SK-N-SH (cell line): Measurements from ENCODE around the gene LMX1A. TPM values are rescaled to one million over a fixed set of nuclear protein-coding genes. Genes with fewer than 3 reads are reported as not detected.

ENCODE experiments used
- CTCF ChIA-PET: fragments of 300-600, 350-600 bp; formaldehyde crosslinking; extraction: SDS; loops from one replicate; lab custom pipeline; 2021; lab: Yijun Ruan, JAX
- POLR2A ChIA-PET: fragments of 350-600 bp; sonication (Branson Sonifier 250); formaldehyde crosslinking; extraction: SDS; loops from one replicate; lab custom pipeline; 2020; ENCODE audit warnings: antibody characterized with exemption, inconsistent platforms; lab: Yijun Ruan, JAX
- DNase-seq: peaks from one replicate; pipeline ENCODE4 v3.0.0; 2012
- H2AFZ ChIP-seq: fragments of 200-600 bp; sonication (generic); 2 replicates; pipeline ENCODE4 v1.8.1; 2016; ENCODE audit warnings: antibody characterized with exemption, mild to moderate bottlenecking, low read depth
- H3F3A ChIP-seq: fragments of 200-600 bp; sonication (generic); replicated peaks from 2 replicates; pipeline ENCODE3; 2016; ENCODE audit warnings: antibody characterized with exemption, mild to moderate bottlenecking; ENCODE audit not compliant: insufficient read depth
- H3K27ac ChIP-seq, 2 experiments: fragments of 200-500 bp in 1 of 2; fragments of 200-600 bp in 1 of 2; sonication (Bioruptor generic) in 1 of 2; sonication (generic), shearing (Covaris generic) in 1 of 2; 2 replicates each; pipeline versions ENCODE4 v1.5.1 to v1.6.1; 2014 to 2016; ENCODE audit warnings: low read depth in 2 of 2, inconsistent platforms in 1 of 2, low read length in 1 of 2, mild to moderate bottlenecking in 1 of 2, mixed read lengths in 1 of 2
- H3K27me3 ChIP-seq: fragments of 200-600 bp; sonication (generic), shearing (Covaris generic); 2 replicates; pipeline ENCODE4 v1.6.1; 2016; ENCODE audit warnings: mixed run types; ENCODE audit not compliant: insufficient read depth
- H3K36me3 ChIP-seq, 2 experiments: fragments of 200-500 bp in 1 of 2; fragments of 200-600 bp in 1 of 2; sonication (Bioruptor generic) in 1 of 2; sonication (generic) in 1 of 2; replicated peaks in 1 of 2; 2 replicates each; pipeline versions ENCODE3 to v1.5.1; 2014 to 2016; ENCODE audit warnings: low read length in 1 of 2, mild to moderate bottlenecking in 1 of 2; ENCODE audit not compliant: insufficient read depth in 2 of 2, control insufficient read depth in 1 of 2
- H3K4me1 ChIP-seq, 2 experiments: fragments of 200-500 bp in 1 of 2; fragments of 200-600 bp in 1 of 2; sonication (Bioruptor generic) in 1 of 2; sonication (generic), shearing (Covaris generic) in 1 of 2; 2 replicates each; pipeline versions ENCODE4 v1.5.1 to v1.6.1; 2014 to 2016; ENCODE audit warnings: low read depth in 1 of 2, low read length in 1 of 2, mixed run types in 1 of 2; ENCODE audit not compliant: insufficient read depth in 2 of 2, control insufficient read depth in 1 of 2
- H3K4me2 ChIP-seq: fragments of 200-600 bp; sonication (generic), shearing (Covaris generic); 2 replicates; pipeline ENCODE4 v1.6.1; 2017; ENCODE audit warnings: mixed run types
- H3K4me3 ChIP-seq, 2 experiments: fragments of 200-500 bp in 1 of 2; fragments of 200-600 bp in 1 of 2; sonication (Bioruptor generic) in 1 of 2; sonication (generic), shearing (Covaris generic) in 1 of 2; 2 replicates each; pipeline versions ENCODE4 v1.5.1 to v1.8.1; 2014 to 2016; ENCODE audit warnings: low read depth in 2 of 2, inconsistent platforms in 1 of 2, low read length in 1 of 2, mild to moderate bottlenecking in 1 of 2, mixed read lengths in 1 of 2, moderate library complexity in 1 of 2
- H3K79me2 ChIP-seq: fragments of 200-600 bp; sonication (generic); 2 replicates; pipeline ENCODE4 v1.8.1; 2017; ENCODE audit warnings: mild to moderate bottlenecking; ENCODE audit not compliant: insufficient read depth
- H3K9ac ChIP-seq: fragments of 200-600 bp; sonication (generic); 2 replicates; pipeline ENCODE4 v1.6.1; 2017; ENCODE audit warnings: mixed run types
- H3K9me2 ChIP-seq: fragments of 200-600 bp; sonication (generic); 2 replicates; pipeline ENCODE4 v1.6.1; 2017; ENCODE audit warnings: mixed run types
- H3K9me3 ChIP-seq: fragments of 200-600 bp; sonication (generic); 2 replicates; pipeline ENCODE4 v1.6.1; 2017; ENCODE audit warnings: mixed run types, mild to moderate bottlenecking, moderate library complexity
- H4K20me1 ChIP-seq: fragments of 200-600 bp; sonication (generic); 2 replicates; pipeline ENCODE4 v1.6.1; 2017; ENCODE audit warnings: mild to moderate bottlenecking, mixed run types; ENCODE audit not compliant: insufficient read depth
- ELF1 ChIP-seq: IDR thresholded peaks from 2 replicates; pipeline ENCODE4 v1.4.0; 2012
- EP300 ChIP-seq, 2 experiments: IDR thresholded peaks; 2 replicates each; pipeline versions ENCODE4 v1.4.0 to v1.6.1; 2012; ENCODE audit warnings: borderline replicate concordance in 1 of 2, low read depth in 1 of 2, low read length in 1 of 2
- EZH2phosphoT487 ChIP-seq: fragments of 200-600 bp; sonication (generic); IDR thresholded peaks from 2 replicates; pipeline ENCODE4 v1.6.1; 2017; ENCODE audit warnings: low read depth, mixed run types, mild to moderate bottlenecking, antibody characterized with exemption, moderate library complexity, borderline replicate concordance
- FOSL2 ChIP-seq: IDR thresholded peaks from 2 replicates; pipeline ENCODE4 v1.4.0; 2012; ENCODE audit warnings: low read depth, mild to moderate bottlenecking, moderate library complexity, borderline replicate concordance
- FOXJ3 ChIP-seq: sonication (generic); formaldehyde crosslinking; IDR thresholded peaks from 2 replicates; pipeline ENCODE4 v1.5.1; 2020; ENCODE audit warnings: mild to moderate bottlenecking, missing genetic modification reagents
- FOXM1 ChIP-seq: IDR thresholded peaks from 2 replicates; pipeline ENCODE4 v1.4.0; 2012; ENCODE audit warnings: low read depth, mild to moderate bottlenecking
- GABPA ChIP-seq: IDR thresholded peaks from 2 replicates; pipeline ENCODE4 v1.4.0; 2012; ENCODE audit warnings: low read depth, mild to moderate bottlenecking
- GATA2 ChIP-seq: sonication (generic); formaldehyde crosslinking; IDR thresholded peaks from 2 replicates; pipeline ENCODE4 v1.5.0; 2020; ENCODE audit warnings: mild to moderate bottlenecking, missing genetic modification reagents
- JUND ChIP-seq: IDR thresholded peaks from 2 replicates; pipeline ENCODE4 v1.4.0; 2012
- MEF2A ChIP-seq: IDR thresholded peaks from 2 replicates; pipeline ENCODE4 v1.4.0; 2012; ENCODE audit warnings: low read depth, borderline replicate concordance
- MXI1 ChIP-seq: IDR thresholded peaks from 2 replicates; pipeline ENCODE4 v1.6.1; 2012; ENCODE audit warnings: mild to moderate bottlenecking, low read depth, low read length, improper control_type of control experiment
- NFIC ChIP-seq: IDR thresholded peaks from 2 replicates; pipeline ENCODE4 v1.4.0; 2012; ENCODE audit warnings: borderline replicate concordance
- NRF1 ChIP-seq: IDR thresholded peaks from 2 replicates; pipeline ENCODE4 v1.6.1; 2012; ENCODE audit warnings: low read depth, mild to moderate bottlenecking, low read length
- PBX3 ChIP-seq: IDR thresholded peaks from 2 replicates; pipeline ENCODE4; 2012
- RAD21 ChIP-seq: IDR thresholded peaks from 2 replicates; pipeline ENCODE4 v1.6.1; 2012; ENCODE audit warnings: mild to moderate bottlenecking, low read length
- RCOR1 ChIP-seq: fragments of 150-350 bp; IDR thresholded peaks from 2 replicates; pipeline ENCODE4 v1.6.1; 2017; ENCODE audit warnings: antibody characterized with exemption, low read length
- REST ChIP-seq: IDR thresholded peaks from 2 replicates; pipeline ENCODE4 v1.6.1; 2012; ENCODE audit warnings: mild to moderate bottlenecking, low read depth, low read length, moderate library complexity
- RFX5 ChIP-seq: IDR thresholded peaks from 2 replicates; pipeline ENCODE4 v1.6.1; 2012; ENCODE audit warnings: mild to moderate bottlenecking, improper control_type of control experiment, low read length
- SIN3A ChIP-seq: IDR thresholded peaks from 2 replicates; pipeline ENCODE4 v1.6.1; 2012; ENCODE audit warnings: low read depth, mild to moderate bottlenecking, low read length, moderate library complexity, borderline replicate concordance
- TAF1 ChIP-seq: IDR thresholded peaks from 2 replicates; pipeline ENCODE4 v1.6.1; 2012; ENCODE audit warnings: low read depth, mild to moderate bottlenecking, low read length, moderate library complexity, borderline replicate concordance
- TCF12 ChIP-seq: IDR thresholded peaks from 2 replicates; pipeline ENCODE4 v1.4.0; 2012
- TEAD4 ChIP-seq: IDR thresholded peaks from 2 replicates; pipeline ENCODE4 v1.4.0; 2012; ENCODE audit warnings: mild to moderate bottlenecking, borderline replicate concordance; ENCODE audit not compliant: insufficient read depth
- USF1 ChIP-seq: IDR thresholded peaks from 2 replicates; pipeline ENCODE4 v1.4.0; 2012; ENCODE audit warnings: low read depth, borderline replicate concordance
- WGBS: methylation state at CpG from one replicate; pipeline ENCODE4 v1.1.6; 2017; ENCODE audit warnings: low lambda C conversion rate; 5-methylcytosine and 5-hydroxymethylcytosine counted together
- polyA plus RNA-seq, 3 experiments: library from polyadenylated mRNA; depleted of rRNA; stranded (reverse); fragments of >200 nt; gene quantifications; 2 replicates each; pipeline ENCODE4 v1.2.3, GENCODE V29; 2012
- TF ChIP-seq, protein P1 (sequence below): IDR thresholded peaks from 2 replicates; pipeline ENCODE4 v1.4.0; 2012; ENCODE audit warnings: low read depth

Gene LMX1A
- polyA plus RNA-seq, 1 of the 3 experiments (the other 2 are of a cell fraction), result not detected

DNA sequence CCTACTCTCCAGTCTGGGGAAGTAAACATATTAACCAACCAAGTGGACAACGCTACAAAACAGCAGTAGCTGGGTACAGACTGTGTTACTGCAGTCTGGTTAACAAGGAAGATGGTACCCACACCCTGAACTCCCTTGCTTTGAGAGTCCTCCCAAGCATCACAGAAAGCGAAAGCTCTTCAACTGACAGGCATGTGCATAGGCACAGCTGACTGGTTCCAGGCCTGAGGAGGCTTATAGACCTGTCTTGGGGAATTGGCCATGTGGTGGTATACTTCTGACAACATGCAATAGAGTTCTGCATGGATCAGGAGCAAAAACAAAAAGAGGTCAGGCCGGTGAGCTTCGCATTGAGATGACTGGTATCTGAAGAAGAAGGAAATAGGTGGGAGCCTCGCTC is 17.4 kb downstream of the LMX1A start:
- Histone ChIP-seq H3K36me3 (no peaks in the 10 kb centered on the region), H3K27me3 (no peaks in the 10 kb centered on the region), H3K4me2 (no peak overlapping the region), H3K9me2 (no peaks in the 10 kb centered on the region), H3K27ac (no peak overlapping the region), H3F3A (no peaks in the 10 kb centered on the region), H2AFZ (no peak overlapping the region), H3K79me2 (no peaks in the 10 kb centered on the region), H3K9me3 (no peaks in the 10 kb centered on the region), H3K4me3 (no peak overlapping the region), H4K20me1 (no peaks in the 10 kb centered on the region), H3K4me1 (no peaks in the 10 kb centered on the region), H3K9ac (no peak overlapping the region)
- POLR2A ChIA-PET, result no interaction called here
- no peak for TF ChIP-seq PBX3
- no peak for TF ChIP-seq FOXJ3 (CRISPR knock-in tag)
- TF ChIP-seq NRF1, result no peak
- no peak for TF ChIP-seq EZH2phosphoT487
- TF ChIP-seq TAF1, result no peak
- TF ChIP-seq FOSL2, result no peak
- no peak for TF ChIP-seq RAD21
- no peak for TF ChIP-seq TEAD4
- TF ChIP-seq GABPA, result no peak
- TF ChIP-seq TCF12, result no peak
- TF ChIP-seq SIN3A, result no peak
- TF ChIP-seq JUND, result no peak
- TF ChIP-seq NFIC, result no peak
- TF ChIP-seq EP300 (IDR thresholded peaks at IDR 0.05; ENCODE audit: borderline replicate concordance in 1 of 2, low read depth in 1 of 2, low read length in 1 of 2), result no peak
- TF ChIP-seq, protein P1, sequence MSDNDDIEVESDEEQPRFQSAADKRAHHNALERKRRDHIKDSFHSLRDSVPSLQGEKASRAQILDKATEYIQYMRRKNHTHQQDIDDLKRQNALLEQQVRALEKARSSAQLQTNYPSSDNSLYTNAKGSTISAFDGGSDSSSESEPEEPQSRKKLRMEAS, result no peak
- TF ChIP-seq USF1, result no peak
- TF ChIP-seq GATA2 (CRISPR knock-in tag), result no peak
- no peak for TF ChIP-seq MXI1
- CTCF ChIA-PET, result interaction anchor here (1.4 kb wide), 2 partner anchors 29 to 81 kb away, joined by 3 to 5 read pairs; no protein-coding TSS in a partner anchor
- no peak for DNase-seq
- WGBS, result 33% methylated on average over 5 of the region's 5 CpGs

DNA sequence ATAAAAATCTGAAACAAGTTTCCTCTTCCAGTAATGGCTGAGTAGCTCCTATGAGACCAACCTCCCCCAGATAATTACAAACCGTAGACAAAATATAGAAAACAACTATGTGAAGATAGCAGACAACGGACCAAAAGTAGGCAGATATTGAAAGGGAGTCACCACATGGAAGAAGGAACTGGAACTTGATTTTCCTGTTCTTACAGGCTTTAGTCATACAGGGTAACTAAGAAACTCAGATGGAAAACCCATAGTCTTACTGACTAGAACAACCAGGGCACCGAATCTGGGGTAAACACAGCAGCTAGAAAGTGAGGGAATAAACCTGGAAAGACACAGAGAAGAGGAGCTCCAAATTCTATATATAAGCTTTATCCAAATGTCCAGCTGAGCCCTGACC is 26.0 kb downstream of the LMX1A start:
- no peak overlapping the region for H3K4me3 ChIP-seq
- H3K36me3 ChIP-seq, result no peaks in the 10 kb centered on the region
- no peaks in the 10 kb centered on the region for H3K79me2 ChIP-seq
- H3K27me3 ChIP-seq, result no peaks in the 10 kb centered on the region
- no peak for DNase-seq
- POLR2A ChIA-PET, result no interaction called here
- H2AFZ ChIP-seq, result no peak overlapping the region
- H3F3A ChIP-seq, result no peaks in the 10 kb centered on the region
- no peak overlapping the region for H3K4me2 ChIP-seq
- CTCF ChIA-PET, result interaction anchor here (1.1 to 2.0 kb wide), 3 partner anchors 13 to 39 kb away, joined by 3 to 9 read pairs (median 3); no protein-coding TSS in a partner anchor
- no peaks in the 10 kb centered on the region for H4K20me1 ChIP-seq
- H3K9me3 ChIP-seq, result no peaks in the 10 kb centered on the region
- H3K9ac ChIP-seq, result no peak overlapping the region
- H3K9me2 ChIP-seq, result no peaks in the 10 kb centered on the region
- no peaks in the 10 kb centered on the region for H3K4me1 ChIP-seq
- 16% methylated on average over 3 of the region's 3 CpGs for WGBS
- no peak overlapping the region for H3K27ac ChIP-seq
- no peak for TF ChIP-seq MEF2A
- no peak for TF ChIP-seq ELF1
- TF ChIP-seq, protein P1, result no peak
- TF ChIP-seq REST, result no peak
- no peak for TF ChIP-seq RCOR1
- no peak for TF ChIP-seq PBX3
- no peak for TF ChIP-seq FOXM1
- TF ChIP-seq RAD21, result no peak
- TF ChIP-seq RFX5, result no peak
